C4-2B (cell line): Measurements from ENCODE around the gene DUS2.
A peak's percentile ranks its signal among the peaks of the same experiment; 100 is the strongest.

Experiments used
- H3K27ac ChIP-seq: fragments of 450-650 bp; 2 replicates; pipeline ENCODE4 v1.5.1; 2017
- CTCF ChIP-seq: fragments of 450-650 bp; conservative IDR thresholded peaks from 2 replicates; pipeline ENCODE4 v1.5.1; 2017; ENCODE audit warnings: mild to moderate bottlenecking
- ZFX ChIP-seq: fragments of 450-650 bp; IDR thresholded peaks from 2 replicates; pipeline ENCODE4 v1.6.1; 2017

DUS2 gene

GRCh38 chr16:68022728-68023537 is at the start of gene DUS2, which contains the start of gene DDX28:
TSS of gene DUS2 (plus strand) at chr16:68023284. CDS start at chr16:68038024, 14,740 bp downstream.
TSS of gene DDX28 (minus strand) at chr16:68023232. CDS start at chr16:68023202, 30 bp downstream.
- TF ChIP-seq ZFX = peak; percentile 77
- no peak for TF ChIP-seq CTCF
- peak within 1 kb of the TSS; percentile 94 for H3K27ac ChIP-seq

GRCh38 chr16:67975321-67976105 is 47.6 kb upstream of the DUS2 start:
- no peak overlapping the region for H3K27ac ChIP-seq
- TF ChIP-seq ZFX (no peak), CTCF (no peak)

GRCh38 chr16:67976205-67976604 is 46.9 kb upstream of the DUS2 start:
- no peak overlapping the region for H3K27ac ChIP-seq
- TF ChIP-seq CTCF (no peak), ZFX (no peak)

- no peak for TF ChIP-seq ZFX
- no peak for TF ChIP-seq CTCF
- H3K27ac ChIP-seq = no peak overlapping the region
These were observed 46.1 kb upstream of the DUS2 start for GRCh38 chr16:67977005-67977404.

GRCh38 chr16:67977469-67978227 is 45.4 kb upstream of the DUS2 start:
- no peak overlapping the region for H3K27ac ChIP-seq
- TF ChIP-seq ZFX = no peak
- no peak for TF ChIP-seq CTCF

- TF ChIP-seq CTCF (no peak; the same call in 1 of the 2 replicates), ZFX (no peak)
- H3K27ac ChIP-seq = no peak within 1 kb of the TSS
These were observed 43.0 kb upstream of the DUS2 start, which contains the start of gene DPEP3 for GRCh38 chr16:67979955-67980678. TSS of gene DPEP3 (minus strand) at chr16:67980499. CDS start at chr16:67980380, 119 bp downstream.
